DMS53 treated with DMSO at 0.1 percent for 48 hours (cell line): Measurements from ENCODE around the gene G6PC3.
A peak's percentile ranks its signal among the peaks of the same experiment; 100 is the strongest.
"Not testable (repeated sequence)": the region's sequence is repeated elsewhere in the genome, so short reads cannot be mapped to it uniquely, and the experiment has no call there.

Experiments used
- DNase-seq: peaks from one replicate; lab custom pipeline; 2025; ENCODE audit not compliant: unreplicated experiment; lab: John Stamatoyannopoulos, UW

The G6PC3 gene

GRCh38 chr17:44082256-44082927 lies 11.9 kb downstream of the G6PC3 start:
- DNase-seq: no peak

GRCh38 chr17:44083250-44083849 lies 12.8 kb downstream of the G6PC3 start:
- peak; percentile 76 for DNase-seq

- no peak for DNase-seq
These were observed 13.6 kb downstream of the G6PC3 start for GRCh38 chr17:44084131-44084538.

- no peak for DNase-seq
These were observed 14.4 kb downstream of the G6PC3 start for GRCh38 chr17:44084921-44085320.

- no peak for DNase-seq
These were observed 15.4 kb downstream of the G6PC3 start for GRCh38 chr17:44085908-44086307.

GRCh38 chr17:44086364-44087311 lies 16.1 kb downstream of the G6PC3 start:
- DNase-seq: peak; percentile 68

GRCh38 chr17:44087319-44087718 lies 16.8 kb downstream of the G6PC3 start:
- no peak for DNase-seq

GRCh38 chr17:44088254-44088653 lies 17.7 kb downstream of the G6PC3 start:
- no peak for DNase-seq

GRCh38 chr17:44091200-44091997 lies 20.9 kb downstream of the G6PC3 start:
- no peak for DNase-seq

- DNase-seq: no peak
These were observed 21.5 kb downstream of the G6PC3 start for GRCh38 chr17:44092051-44092450.

GRCh38 chr17:44093231-44093900 lies 22.8 kb downstream of the G6PC3 start:
- DNase-seq: no peak

- no peak for DNase-seq
These were observed 24.3 kb downstream of the G6PC3 start for GRCh38 chr17:44094701-44095387.

GRCh38 chr17:44095388-44095646 lies 24.8 kb downstream of the G6PC3 start:
- no peak for DNase-seq

- DNase-seq: peak; percentile 96
These were observed 25.3 kb downstream of the G6PC3 start for GRCh38 chr17:44095647-44096496.

- no peak for DNase-seq
These were observed 26.8 kb downstream of the G6PC3 start for GRCh38 chr17:44097110-44097958.

- DNase-seq: not testable (repeated sequence)
These were observed 31.3 kb downstream of the G6PC3 start for GRCh38 chr17:44101858-44102257.

- DNase-seq: no peak
These were observed 32.5 kb downstream of the G6PC3 start for GRCh38 chr17:44102849-44103622.

- no peak for DNase-seq
These were observed 34.9 kb downstream of the G6PC3 start for GRCh38 chr17:44105483-44105882.
